PC-9 (cell line): ENCODE measurements around the gene PTPRM. TPM values are rescaled to one million over a fixed set of nuclear protein-coding genes. Genes with fewer than 3 reads are reported as not detected.

Source experiments
- BruUV-seq: library from RNA; stranded (reverse); fragments of 400-500 nt; replicated peaks from 2 replicates; lab custom pipeline; 2021; lab: Mats Ljungman, UMichigan
- CTCF ChIA-PET: fragments of 300-600 bp; sonication (Branson Sonifier 250); formaldehyde crosslinking; loops from one replicate; lab custom pipeline; 2022; ENCODE audit warnings: antibody characterized with exemption; lab: Charles Lee
- POLR2A ChIA-PET: fragments of 300-600 bp; sonication (Branson Sonifier 250); formaldehyde crosslinking; loops from one replicate; lab custom pipeline; 2022; ENCODE audit warnings: antibody characterized with exemption; ENCODE audit not compliant: unreplicated experiment; lab: Charles Lee
- DNase-seq, 2 experiments: peaks; one replicate each; pipeline versions ENCODE4 v3.0.0 to v3.0.0-alpha.2; 2015 to 2022; ENCODE audit warnings: mixed read lengths in 1 of 2
- H2AFZ ChIP-seq: fragments of 200-600 bp; sonication (generic); 2 replicates; pipeline ENCODE4 v1.8.1; 2017; ENCODE audit warnings: antibody characterized with exemption
- H3F3A ChIP-seq: fragments of 200-600 bp; sonication (generic); 2 replicates; pipeline ENCODE4 v1.8.1; 2017; ENCODE audit warnings: antibody characterized with exemption, mild to moderate bottlenecking, low read depth; ENCODE audit not compliant: insufficient read depth
- H3K27ac ChIP-seq: fragments of 200-600 bp; sonication (generic); 2 replicates; pipeline ENCODE4 v1.6.1; 2016; ENCODE audit warnings: mixed run types
- H3K27me3 ChIP-seq: fragments of 200-600 bp; sonication (generic); 2 replicates; pipeline ENCODE4 v1.6.1; 2016; ENCODE audit warnings: low read depth, mixed run types; ENCODE audit not compliant: insufficient read depth
- H3K36me3 ChIP-seq: fragments of 200-600 bp; sonication (generic); 2 replicates; pipeline ENCODE4 v1.6.1; 2016; ENCODE audit warnings: low read depth, mixed run types
- H3K4me1 ChIP-seq: fragments of 200-600 bp; sonication (generic); replicated peaks from 2 replicates; pipeline ENCODE4 v1.6.1; 2016; ENCODE audit warnings: mixed run types; ENCODE audit not compliant: insufficient read depth
- H3K4me2 ChIP-seq: fragments of 200-600 bp; sonication (generic); 2 replicates; pipeline ENCODE4 v1.6.1; 2017; ENCODE audit warnings: mixed run types
- H3K4me3 ChIP-seq: fragments of 200-600 bp; sonication (generic); 2 replicates; pipeline ENCODE4 v1.6.1; 2016; ENCODE audit warnings: mixed run types
- H3K79me2 ChIP-seq: fragments of 200-600 bp; sonication (generic); 2 replicates; pipeline ENCODE4 v1.6.1; 2017; ENCODE audit warnings: low read depth, mixed run types
- H3K9me2 ChIP-seq: fragments of 200-600 bp; sonication (generic); 2 replicates; pipeline ENCODE4 v1.8.1; 2017; ENCODE audit warnings: mild to moderate bottlenecking; ENCODE audit not compliant: insufficient read depth
- H3K9me3 ChIP-seq: fragments of 200-600 bp; sonication (generic); 2 replicates; pipeline ENCODE4 v1.8.1; 2016; ENCODE audit warnings: low read depth; ENCODE audit not compliant: insufficient read depth
- H4K20me1 ChIP-seq: fragments of 200-600 bp; sonication (generic); 2 replicates; pipeline ENCODE4 v1.8.1; 2017; ENCODE audit not compliant: insufficient read depth
- EZH2 ChIP-seq: fragments of 200-600 bp; sonication (generic); IDR thresholded peaks from 2 replicates; pipeline ENCODE4 v1.8.0; 2017; ENCODE audit warnings: antibody characterized with exemption, low read depth
- intact Hi-C: fragments of 100-400 bp; cut with micrococcal nuclease; formaldehyde crosslinking; loops from one replicate; pipeline ENCODE4 v1.10.0; 2022; ENCODE audit not compliant: unreplicated experiment
- total RNA-seq: library from RNA; stranded (reverse); gene quantifications from 2 replicates; pipeline ENCODE4 v1.2.3, GENCODE V29; 2021
- TF ChIP-seq, protein P1 (sequence below): fragments of 200-600 bp; sonication (generic); conservative IDR thresholded peaks from 2 replicates; pipeline ENCODE4 v1.6.1; 2017; ENCODE audit warnings: mixed run types, antibody characterized with exemption, mild to moderate bottlenecking, moderate library complexity

PTPRM gene
- total RNA-seq, 1 experiment from 2014 or later: 32.5 TPM

- Histone ChIP-seq H3K4me1 (no peaks in the 10 kb centered on the region), H4K20me1 (no peaks in the 10 kb centered on the region), H3K36me3 (no peaks in the 10 kb centered on the region), H3K27ac (no peak overlapping the region), H3K79me2 (no peaks in the 10 kb centered on the region), H3K9me3 (no peaks in the 10 kb centered on the region), H3K9me2 (no peaks in the 10 kb centered on the region), H3K4me3 (no peak overlapping the region), H3K27me3 (no peaks in the 10 kb centered on the region), H2AFZ (no peak overlapping the region), H3F3A (no peaks in the 10 kb centered on the region), H3K4me2 (no peak overlapping the region)
- intact Hi-C loops: no loop called here
- CTCF ChIA-PET: no interaction called here
- no peak for DNase-seq
- POLR2A ChIA-PET: no interaction called here
- BruUV-seq: no TSS peak
- TF ChIP-seq EZH2: no peak
- TF ChIP-seq, protein P1, sequence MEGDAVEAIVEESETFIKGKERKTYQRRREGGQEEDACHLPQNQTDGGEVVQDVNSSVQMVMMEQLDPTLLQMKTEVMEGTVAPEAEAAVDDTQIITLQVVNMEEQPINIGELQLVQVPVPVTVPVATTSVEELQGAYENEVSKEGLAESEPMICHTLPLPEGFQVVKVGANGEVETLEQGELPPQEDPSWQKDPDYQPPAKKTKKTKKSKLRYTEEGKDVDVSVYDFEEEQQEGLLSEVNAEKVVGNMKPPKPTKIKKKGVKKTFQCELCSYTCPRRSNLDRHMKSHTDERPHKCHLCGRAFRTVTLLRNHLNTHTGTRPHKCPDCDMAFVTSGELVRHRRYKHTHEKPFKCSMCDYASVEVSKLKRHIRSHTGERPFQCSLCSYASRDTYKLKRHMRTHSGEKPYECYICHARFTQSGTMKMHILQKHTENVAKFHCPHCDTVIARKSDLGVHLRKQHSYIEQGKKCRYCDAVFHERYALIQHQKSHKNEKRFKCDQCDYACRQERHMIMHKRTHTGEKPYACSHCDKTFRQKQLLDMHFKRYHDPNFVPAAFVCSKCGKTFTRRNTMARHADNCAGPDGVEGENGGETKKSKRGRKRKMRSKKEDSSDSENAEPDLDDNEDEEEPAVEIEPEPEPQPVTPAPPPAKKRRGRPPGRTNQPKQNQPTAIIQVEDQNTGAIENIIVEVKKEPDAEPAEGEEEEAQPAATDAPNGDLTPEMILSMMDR: no peak
Measured at GRCh38 chr18:8139891-8140406, 572.8 kb downstream of the PTPRM start.

GRCh38 chr18:8140841-8141501, 573.9 kb downstream of the PTPRM start:
- no peaks in the 10 kb centered on the region for H3K79me2 ChIP-seq
- H3K27me3 ChIP-seq: no peaks in the 10 kb centered on the region
- H3K27ac ChIP-seq: no peak overlapping the region
- ChIA-PET CTCF (interaction anchor here (0.5 kb wide), 1 partner anchor 15 kb away, joined by 3 read pairs; no protein-coding TSS in a partner anchor), POLR2A (no interaction called here)
- no peaks in the 10 kb centered on the region for H4K20me1 ChIP-seq
- H3K36me3 ChIP-seq: no peaks in the 10 kb centered on the region
- TF ChIP-seq, protein P1: no peak
- TF ChIP-seq EZH2: no peak
- H3F3A ChIP-seq: no peaks in the 10 kb centered on the region
- no peaks in the 10 kb centered on the region for H3K9me3 ChIP-seq
- no peak overlapping the region for H3K4me3 ChIP-seq
- no peaks in the 10 kb centered on the region for H3K9me2 ChIP-seq
- no peak for DNase-seq
- no peak overlapping the region for H3K4me2 ChIP-seq
- intact Hi-C loops: no loop called here
- H2AFZ ChIP-seq: no peak overlapping the region
- no peaks in the 10 kb centered on the region for H3K4me1 ChIP-seq
- no TSS peak for BruUV-seq

- Histone ChIP-seq H3K36me3 (no peaks in the 10 kb centered on the region), H4K20me1 (no peaks in the 10 kb centered on the region), H3K4me3 (no peak overlapping the region), H3K27me3 (no peaks in the 10 kb centered on the region), H2AFZ (no peak overlapping the region), H3K4me2 (no peak overlapping the region), H3K9me2 (no peaks in the 10 kb centered on the region), H3K27ac (no peak overlapping the region), H3F3A (no peaks in the 10 kb centered on the region), H3K79me2 (no peaks in the 10 kb centered on the region), H3K4me1 (no peaks in the 10 kb centered on the region), H3K9me3 (no peaks in the 10 kb centered on the region)
- CTCF ChIA-PET: no interaction called here
- POLR2A ChIA-PET: interaction anchor here (0.6 kb wide), 1 partner anchor 197 kb away, joined by 3 read pairs; no protein-coding TSS in a partner anchor
- TF ChIP-seq, protein P1: no peak
- no peak for TF ChIP-seq EZH2
- no peak for DNase-seq
- intact Hi-C loops: no loop called here
- BruUV-seq: no TSS peak
Measured at GRCh38 chr18:8142131-8142711, 575.1 kb downstream of the PTPRM start.
